ENCODE measurements around the gene ZNF71.
"Not testable (repeated sequence)": the region's sequence is repeated elsewhere in the genome, so short reads cannot be mapped to it uniquely, and the experiment has no call there.

ZNF71 gene

DNA sequence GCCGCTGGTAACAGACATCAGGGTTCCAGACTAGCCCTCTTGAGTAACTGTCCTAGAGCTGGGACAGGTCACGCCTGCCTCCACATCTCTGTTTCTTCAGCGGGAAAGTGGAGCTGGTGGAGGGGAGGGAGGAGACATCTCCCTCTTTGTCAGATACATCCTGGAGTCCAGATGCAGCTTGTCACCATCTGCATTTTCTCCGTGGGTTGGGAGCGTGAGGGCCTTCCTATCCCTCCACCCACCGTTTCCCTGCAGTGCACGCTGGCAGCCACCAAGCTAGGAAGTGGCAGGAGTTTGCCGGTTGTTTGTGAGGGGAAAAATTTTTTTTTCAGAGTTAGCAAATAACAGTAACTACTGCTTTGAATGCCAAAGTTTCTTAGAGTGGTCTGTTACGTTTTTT, 27.9 kb downstream of the ZNF71 start:
- DNase-seq, result no peak

DNA sequence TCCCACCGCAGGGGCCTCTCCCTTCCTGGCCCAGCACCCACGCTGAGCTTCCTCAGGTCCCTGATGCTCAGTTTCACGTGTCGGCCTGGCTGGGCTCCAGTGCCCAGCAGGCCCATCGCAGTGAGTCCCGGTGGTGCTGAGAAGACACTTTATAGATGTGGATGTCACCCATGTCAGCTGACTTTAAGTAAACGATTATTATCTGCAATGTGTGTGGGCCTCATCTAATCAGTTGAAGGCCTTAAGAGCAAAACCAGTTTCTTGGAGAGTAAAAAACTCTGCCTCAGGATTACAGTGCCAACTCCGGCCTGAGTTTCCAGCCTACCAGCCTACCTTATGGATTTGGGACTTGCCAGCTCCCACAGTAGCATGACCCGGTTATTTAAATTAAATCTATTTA, 30.6 kb downstream of the ZNF71 start:
- no peak for DNase-seq

DNA sequence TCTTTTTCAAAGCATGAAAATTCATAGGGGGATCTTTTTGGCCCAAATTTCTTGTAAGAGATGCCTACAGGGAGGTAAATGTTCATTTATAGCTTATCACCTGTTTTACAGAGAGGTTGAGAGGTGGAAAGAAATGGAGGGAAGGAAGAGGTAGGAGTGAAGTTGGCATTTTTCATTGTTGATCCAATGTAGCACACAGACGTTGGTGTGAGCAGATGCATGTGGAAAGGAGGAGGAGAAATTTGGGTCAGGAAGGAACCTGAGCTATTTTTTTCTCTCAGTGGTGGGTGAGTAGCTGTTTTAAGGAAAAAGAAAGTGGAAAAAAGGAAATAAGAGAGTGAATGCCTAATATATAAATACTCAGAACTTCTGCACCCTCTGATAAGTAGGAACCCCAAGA, 37.9 kb downstream of the ZNF71 start:
- no peak for DNase-seq

DNA sequence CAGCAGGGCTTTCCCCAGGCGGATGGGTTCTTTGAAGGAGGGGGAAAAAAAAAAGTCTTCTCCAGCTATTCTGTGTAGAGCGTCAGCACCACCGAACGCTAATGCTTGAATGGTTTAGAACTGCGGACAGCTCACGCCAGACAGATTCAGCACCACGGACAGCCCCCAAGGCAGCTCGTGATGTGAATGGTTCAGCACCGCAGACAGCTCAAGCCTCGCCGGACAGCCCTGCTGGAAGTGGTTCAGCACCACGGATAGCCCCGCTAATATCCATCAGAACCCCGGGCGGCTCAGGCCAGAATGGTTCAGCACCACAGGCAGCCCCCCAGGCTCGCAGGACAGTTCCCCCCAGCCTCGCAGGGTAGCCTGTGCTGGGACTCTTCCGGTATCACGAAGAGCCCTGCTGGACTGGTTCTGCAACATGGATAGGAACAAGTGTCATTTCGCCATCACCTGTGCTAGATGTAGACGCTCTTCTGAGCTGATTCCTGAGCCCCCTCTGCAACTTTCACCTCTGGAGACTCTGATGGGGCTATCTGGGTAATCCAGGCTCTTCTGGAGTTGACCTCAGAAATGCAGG, 43.0 kb downstream of the ZNF71 start:
- DNase-seq, result peak; percentile 28 to 53

DNA sequence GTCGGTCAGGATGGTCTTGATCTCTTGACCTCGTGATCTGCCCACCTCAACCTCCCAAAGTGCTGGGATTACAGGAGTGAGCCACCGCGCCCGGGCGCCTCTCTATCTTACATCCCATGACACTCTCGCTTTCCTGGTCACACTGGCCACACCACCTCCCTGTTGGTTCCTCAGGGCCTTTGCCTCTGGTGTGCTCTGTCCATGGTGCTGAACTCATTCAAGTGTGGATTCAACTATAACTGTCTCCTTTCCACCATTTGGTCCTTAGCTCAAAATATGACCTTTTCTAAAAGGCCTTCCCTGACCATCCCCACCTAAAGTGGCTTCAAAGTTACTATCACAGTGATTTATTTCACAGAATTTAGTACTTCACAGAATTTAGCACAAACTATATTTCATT, 44.1 kb downstream of the ZNF71 start:
- DNase-seq, result no peak

DNA sequence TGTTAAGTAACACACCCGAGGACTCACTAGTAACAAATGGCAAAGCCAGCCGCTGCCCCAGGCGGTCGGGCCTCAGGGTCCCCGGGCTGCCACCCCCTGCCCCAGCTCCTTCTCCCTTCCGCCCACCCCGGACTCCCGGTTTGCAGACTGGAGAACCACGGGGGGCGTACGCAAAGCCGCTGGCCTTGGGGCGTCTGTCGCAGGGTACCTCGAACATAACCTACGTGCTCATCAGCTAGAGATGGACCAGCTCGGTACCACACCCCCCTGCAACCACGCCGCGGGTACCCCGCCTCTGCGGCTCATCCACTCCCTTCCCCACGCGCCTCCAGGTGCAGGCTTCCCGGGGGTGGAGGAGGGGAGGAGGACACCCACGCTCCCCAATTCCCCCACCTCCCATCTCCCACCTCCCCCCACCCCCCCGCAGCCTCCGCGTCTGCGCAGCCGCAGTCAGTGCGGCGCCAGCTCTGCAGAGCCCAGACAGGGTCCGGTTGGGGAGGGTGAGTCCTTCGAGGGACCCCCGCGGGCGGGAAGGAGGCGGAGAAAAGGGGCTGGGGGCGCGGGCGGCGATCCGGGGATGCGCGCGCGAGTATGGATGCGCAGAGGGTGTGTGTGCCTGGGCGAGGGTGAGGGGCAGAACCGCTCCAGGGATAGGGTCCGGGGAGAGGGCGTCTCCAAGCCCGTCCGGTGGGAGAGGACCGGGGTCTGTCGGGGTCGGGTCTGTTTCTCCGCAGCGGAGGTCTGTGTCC, 47.8 kb downstream of the ZNF71 start, which contains the start of gene SMIM17:
Gene SMIM17, plus strand, starts transcription at position 449 of the 749 bp plus-strand sequence. CDS start 2,509 bp downstream, outside the sequence.
- no peak for DNase-seq

DNA sequence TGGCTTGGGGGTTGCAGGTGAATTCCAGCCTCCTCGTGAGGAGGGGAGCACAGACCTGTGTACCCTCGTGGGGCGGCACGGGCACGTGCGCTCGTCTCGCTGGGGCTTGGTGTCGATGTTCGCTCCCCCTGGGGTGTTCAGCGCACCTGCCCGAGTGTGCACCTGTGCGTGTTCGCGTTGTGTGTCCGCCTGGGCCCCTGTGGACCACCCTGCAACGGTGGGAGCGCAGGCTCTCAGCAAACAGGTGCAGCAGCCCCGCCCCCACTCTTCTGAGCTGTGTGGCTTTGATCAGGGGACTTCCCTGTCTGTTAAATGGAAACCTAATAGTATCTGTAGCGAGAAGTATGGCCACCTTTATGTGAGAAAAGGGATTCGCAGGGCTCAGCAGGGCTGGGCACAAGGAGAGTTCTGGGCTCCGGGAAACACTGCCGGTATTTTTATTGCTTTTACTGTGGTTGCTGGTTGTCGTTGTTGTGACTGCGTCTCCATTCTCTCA, 48.4 kb downstream of the ZNF71 start:
- no peak for DNase-seq

DNA sequence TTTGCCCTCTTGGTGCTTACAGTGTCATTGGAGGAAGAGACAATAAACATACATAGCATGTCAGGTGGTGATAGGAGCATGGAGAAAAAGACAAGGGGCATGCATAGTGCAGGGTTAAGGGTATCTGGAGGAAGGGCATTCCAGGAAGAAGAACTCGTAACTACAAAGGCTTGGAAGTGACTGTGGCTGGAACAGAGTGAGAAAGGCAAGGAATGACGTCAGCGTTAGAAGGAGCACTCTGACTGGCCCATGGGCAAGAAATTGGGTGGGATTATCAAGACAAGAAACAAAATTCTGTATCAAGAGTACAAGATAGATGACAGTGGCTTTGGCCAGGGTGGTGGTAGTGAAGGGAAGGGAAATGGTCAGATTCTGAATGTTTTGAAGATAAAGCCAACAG, 59.0 kb downstream of the ZNF71 start:
- DNase-seq, result no peak

DNA sequence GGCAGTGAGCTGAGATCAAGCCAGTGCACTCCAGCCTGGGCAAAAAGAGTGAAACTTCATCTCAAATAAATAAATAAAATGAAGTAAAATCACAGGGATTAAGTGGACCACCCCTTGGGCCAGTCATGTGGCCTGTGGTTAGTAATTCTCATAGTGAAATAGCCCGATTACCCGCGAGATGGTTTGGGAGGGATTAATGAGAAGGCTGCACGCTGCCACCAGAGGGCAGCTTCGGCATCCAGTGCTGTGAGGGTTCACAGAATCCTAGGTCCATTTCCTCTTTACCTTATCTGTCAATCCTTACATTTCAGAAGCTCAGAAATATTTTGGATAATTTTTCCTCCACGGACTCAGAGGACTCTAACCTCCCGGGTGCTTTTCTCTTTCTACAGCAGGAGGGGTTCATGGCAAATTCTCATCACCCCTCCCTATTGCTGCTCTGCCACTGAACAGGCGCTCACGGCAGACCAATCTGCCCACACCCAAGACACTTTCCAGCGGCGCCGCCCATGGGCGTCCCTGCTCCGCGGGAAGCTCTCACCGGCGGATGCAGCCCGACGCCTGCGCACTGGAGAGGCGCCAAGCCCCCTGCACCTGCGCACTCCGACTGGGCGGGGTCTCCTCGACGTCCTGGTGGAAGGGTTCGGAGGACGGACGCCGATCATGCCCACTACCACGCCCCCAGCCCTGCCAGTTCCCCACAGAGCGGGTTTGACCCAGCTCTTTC, 65.4 kb downstream of the ZNF71 start:
- peak in 1 of 2 donors; percentile 20 for DNase-seq

DNA sequence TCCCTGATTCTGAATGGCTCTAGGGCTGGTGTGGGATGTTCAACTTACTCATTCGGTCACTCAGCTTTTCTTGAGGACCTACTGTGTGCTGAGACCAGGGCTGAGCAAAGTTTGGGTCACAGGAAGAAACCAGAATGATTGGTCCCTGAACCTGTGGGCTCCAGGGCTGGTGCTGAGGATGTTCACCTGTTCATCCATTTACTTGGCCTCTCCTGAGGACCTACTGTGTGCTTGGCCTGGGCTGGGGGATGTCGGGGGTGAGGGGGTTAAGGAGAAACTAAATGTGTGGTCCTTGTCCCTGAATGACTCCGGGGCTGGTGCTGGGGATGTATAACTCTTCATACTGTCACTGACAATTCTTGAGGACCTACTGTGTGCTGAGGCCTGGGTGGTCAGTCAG, 66.1 kb downstream of the ZNF71 start:
- no peak for DNase-seq

DNA sequence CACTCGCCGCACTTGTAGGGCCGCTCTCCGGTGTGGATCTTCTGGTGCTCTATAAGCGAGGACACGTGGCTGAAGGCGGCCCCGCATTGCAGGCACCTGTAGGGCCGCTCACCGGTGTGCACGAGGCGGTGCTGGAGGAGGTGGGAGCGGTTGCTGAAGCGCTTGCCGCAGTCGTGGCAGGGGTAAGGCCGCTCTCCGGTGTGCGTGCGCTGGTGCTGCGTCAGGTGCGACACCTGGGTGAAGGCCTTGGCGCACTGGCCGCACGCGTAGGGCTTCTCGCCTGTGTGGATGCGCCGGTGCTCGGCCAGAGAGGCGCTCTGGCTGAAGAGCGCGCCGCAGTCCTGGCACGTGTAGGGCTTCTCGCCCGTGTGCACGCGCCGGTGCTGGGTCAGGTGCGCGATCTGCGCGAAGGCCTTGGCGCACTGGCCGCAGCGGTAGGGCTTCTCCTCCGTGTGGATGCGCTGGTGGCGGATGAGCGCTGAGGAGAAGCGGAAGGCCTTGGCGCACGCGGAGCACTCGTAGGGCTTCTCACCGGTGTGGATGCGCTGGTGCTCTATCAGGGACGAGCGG, 68.9 kb downstream of the ZNF71 start:
- DNase-seq, result no peak

DNA sequence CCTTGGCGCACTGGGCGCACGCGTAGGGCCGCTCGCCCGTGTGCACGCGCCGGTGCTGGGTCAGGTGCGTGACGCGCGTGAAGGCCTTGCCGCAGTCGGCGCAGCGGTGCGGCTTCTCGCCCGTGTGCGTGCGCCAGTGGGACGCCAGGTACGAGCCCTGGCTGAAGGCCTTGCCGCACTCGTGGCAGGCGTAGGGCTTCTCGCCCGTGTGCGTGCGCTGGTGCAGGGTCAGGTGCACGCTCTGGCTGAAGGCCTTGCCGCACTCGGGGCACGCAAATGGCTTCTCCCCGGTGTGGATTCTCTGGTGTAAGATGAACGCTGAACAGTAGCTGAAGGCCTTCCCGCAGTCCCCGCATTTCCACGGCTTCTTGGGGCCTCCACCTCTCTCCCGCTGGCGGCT, 69.4 kb downstream of the ZNF71 start:
- DNase-seq, result no peak

DNA sequence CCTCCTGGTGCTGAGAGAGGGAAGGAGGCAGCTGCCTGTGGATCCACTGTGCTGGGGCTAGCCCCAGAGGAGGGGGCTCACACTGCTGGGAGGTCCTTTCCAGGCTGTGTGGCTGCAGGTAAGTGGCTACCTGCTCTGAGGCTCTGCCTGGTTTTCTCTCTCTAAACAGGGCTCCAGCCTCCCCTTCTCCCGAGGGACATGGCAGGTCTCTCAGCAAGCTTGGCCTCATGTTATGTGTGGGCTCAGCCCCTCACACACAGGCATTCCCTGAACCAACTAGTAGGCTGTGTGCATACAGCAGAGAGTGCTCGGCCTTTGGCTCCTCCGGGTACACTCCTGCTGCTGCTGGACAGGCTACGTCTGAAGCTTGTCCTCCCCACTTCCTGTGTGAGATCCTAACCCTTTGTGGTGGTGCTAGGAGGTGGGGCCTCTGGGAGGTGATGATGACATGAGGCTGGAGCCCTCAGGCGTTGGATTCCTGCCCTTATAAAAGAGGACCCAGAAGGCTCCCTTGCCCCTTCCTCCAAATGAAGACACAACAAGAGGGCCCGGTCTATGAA, 72.3 kb downstream of the ZNF71 start:
- DNase-seq, result no peak

DNA sequence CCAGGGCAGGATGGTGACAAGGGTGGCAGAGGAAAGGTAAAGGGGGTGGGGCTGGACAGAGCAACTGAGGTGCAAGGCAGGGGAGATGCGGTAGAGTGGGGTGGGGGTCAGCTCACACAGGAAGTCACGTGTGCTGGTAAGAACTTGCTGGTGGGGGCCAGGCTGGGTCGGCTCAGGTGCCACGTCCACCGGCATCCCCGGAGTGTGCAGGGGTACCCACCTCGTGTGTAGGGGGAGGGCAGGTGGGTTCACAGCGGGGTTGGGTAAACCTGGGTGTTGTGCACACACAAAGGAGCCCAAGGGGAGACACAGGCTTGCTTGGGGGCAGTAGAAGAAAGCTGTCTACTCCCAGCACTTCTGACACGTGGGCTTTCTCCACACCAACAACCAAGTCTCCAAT, 73.6 kb downstream of the ZNF71 start:
- DNase-seq, result no peak

DNA sequence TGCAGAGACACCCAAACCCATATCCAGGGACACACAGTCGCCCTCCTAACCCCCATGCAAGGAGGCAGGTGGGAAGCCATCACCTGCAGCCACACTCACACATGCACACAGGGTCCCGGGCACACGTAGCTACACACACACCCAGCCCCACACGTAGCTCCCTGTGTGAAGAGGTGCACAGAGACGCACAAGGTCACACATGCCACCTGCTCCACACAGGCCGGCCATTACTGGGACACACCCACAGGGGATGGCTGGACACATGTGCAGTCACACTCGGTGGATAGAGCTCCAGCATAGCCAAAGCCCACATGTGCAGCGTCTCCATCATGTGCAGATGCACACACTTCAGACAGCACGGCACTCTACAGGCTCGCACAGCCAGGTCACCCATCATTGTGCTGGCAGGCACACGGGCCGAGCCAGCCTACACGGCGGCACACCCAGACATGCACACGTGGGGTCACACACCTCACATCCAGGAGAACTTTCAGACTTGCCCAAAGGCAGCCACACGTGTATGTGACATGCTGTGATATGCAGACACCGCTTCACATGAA, 75.4 kb downstream of the ZNF71 start:
- DNase-seq, result no peak

DNA sequence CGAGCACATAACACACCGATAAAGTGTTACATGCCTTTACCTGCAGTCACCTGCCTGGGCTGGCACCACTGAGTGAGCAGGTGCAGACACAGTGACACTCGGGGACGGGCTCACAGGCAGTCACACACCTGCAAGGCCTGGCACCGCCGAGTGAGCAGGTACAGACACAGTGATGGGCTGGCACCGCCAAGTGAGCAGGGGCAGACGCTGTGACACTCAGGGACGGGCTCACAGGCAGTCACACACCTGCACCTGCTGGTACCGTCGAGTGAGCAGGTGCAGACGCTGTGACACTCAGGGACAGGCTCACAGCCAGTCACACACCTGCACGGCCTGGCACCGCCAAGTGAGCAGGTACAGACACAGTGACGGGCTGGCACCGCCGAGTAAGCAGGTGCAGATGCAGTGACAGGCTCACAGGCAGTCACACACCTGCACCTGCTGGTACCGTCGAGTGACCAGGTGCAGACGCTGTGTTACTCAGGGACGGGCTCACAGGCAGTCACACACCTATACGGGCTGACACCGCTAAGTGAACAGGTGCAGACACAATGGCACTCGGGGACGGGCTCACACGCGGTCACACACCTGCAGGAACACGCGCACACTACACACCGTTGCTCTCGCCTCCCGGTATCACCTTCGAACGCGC, 76.0 kb downstream of the ZNF71 start:
- DNase-seq, result peak in 1 of 2 donors; percentile 14

DNA sequence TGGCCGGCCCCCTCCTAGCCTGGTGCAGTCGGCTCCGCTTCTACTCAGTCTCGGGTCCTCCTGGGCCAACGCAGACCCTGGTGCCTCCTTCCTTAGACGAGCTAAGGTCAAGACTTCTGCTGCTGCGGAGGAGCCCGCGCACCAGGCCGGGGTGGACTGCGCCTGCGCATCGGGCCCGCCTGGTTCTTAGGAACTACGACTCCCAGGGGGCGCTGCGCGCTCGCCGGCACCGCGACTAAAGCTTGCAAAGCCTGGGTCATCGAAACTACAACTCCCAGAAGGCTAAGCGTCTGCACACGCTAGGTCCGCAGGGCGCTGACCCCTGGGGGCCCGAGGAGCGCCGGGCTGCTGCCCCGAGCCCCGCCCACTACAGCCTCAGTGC, 76.5 kb downstream of the ZNF71 start, which contains the start of gene ZNF835:
Gene ZNF835, minus strand, starts transcription at position 145 of the 382 bp plus-strand sequence. CDS start 6,559 bp downstream, outside the sequence.
- peak; percentile 84 to 87 for DNase-seq

DNA sequence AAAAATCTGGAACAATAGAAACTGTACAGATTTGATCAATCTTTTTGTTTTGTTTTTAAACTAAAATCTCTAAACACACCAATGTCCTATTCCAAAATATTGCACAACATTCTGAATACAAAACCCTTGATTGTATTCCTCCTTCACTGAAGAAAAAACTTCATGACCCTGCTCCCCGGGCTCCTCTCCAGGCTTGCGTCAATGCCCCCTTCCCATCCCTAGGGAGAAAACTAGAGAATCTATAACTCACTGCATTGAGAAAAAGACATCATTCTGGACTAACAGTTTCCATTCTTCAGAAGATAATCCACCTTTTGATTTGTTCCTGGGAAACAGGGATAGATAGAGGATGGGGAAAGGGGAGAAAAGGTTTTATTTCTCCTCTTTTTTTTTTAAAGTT, 77.5 kb downstream of the ZNF71 start:
- DNase-seq, result not testable (repeated sequence)
